ENCODE measurements around the gene SESN1.

The SESN1 gene

GRCh38 chr6:109008537-109009235 lies 86.0 kb downstream of the SESN1 start:
- DNase-seq (ENCODE audit: low spot score) = peak; percentile 49
- H3K27ac ChIP-seq (ENCODE audit: poor library complexity, severe bottlenecking) = peak overlapping the region; percentile 54
- peak; percentile 58 for ATAC-seq (ENCODE audit: low read depth)
- H3K9me3 ChIP-seq (ENCODE audit: severe bottlenecking) = no peaks in the 10 kb centered on the region
- TF ChIP-seq CTCF (IDR thresholded peaks at IDR 0.05; ENCODE audit: poor library complexity, severe bottlenecking) = no peak
- H3K4me1 ChIP-seq (ENCODE audit: insufficient read depth, poor library complexity, severe bottlenecking) = peaks cover 3% of the 10 kb centered on the region
- H3K36me3 ChIP-seq (ENCODE audit: low read depth) = 0 out of 2 replicates have a peak, but pooled peaks cover 3% of the 10 kb centered on the region
- peak overlapping the region; percentile 86 for H3K4me3 ChIP-seq (ENCODE audit: severe bottlenecking)
- H3K27me3 ChIP-seq (ENCODE audit: insufficient read depth, poor library complexity, severe bottlenecking) = no peaks in the 10 kb centered on the region

DNA sequence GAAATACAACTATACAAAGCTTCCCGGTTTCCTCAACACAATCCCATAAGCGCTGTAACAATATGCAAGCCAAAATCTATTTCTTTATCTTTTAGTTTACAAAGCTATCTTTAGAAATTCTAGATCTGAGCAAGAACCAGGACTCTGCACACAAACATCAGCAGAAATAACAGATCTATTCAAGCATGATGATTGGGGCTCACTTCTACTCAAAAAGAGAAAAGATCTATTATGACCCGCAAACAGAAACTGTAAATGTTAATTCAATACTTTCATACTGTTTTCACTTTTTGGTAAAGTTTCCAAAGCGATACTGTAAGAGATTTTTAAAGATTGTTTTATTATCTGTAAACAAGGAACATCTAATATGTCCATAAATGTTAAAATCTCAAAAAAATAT lies 86.6 kb downstream of the SESN1 start:
- H3K27me3 ChIP-seq (ENCODE audit: insufficient read depth, poor library complexity, severe bottlenecking) = no peaks in the 10 kb centered on the region
- peaks cover 3% of the 10 kb centered on the region; the same call in 1 of the 2 replicates for H3K36me3 ChIP-seq (ENCODE audit: low read depth)
- H3K4me3 ChIP-seq (ENCODE audit: severe bottlenecking) = peak overlapping the region; percentile 86
- DNase-seq (ENCODE audit: low spot score) (no peak), ATAC-seq (ENCODE audit: low read depth) (no peak)
- peaks cover 6% of the 10 kb centered on the region for H3K4me1 ChIP-seq (ENCODE audit: insufficient read depth, poor library complexity, severe bottlenecking)
- H3K9me3 ChIP-seq (ENCODE audit: severe bottlenecking) = no peaks in the 10 kb centered on the region
- TF ChIP-seq CTCF (IDR thresholded peaks at IDR 0.05; ENCODE audit: poor library complexity, severe bottlenecking) = no peak
- H3K27ac ChIP-seq (ENCODE audit: poor library complexity, severe bottlenecking) = peak overlapping the region; percentile 54

GRCh38 chr6:109007521-109007920 lies 87.1 kb downstream of the SESN1 start:
- H3K27ac ChIP-seq (ENCODE audit: poor library complexity, severe bottlenecking) = no peak overlapping the region
- H3K4me3 ChIP-seq (ENCODE audit: severe bottlenecking) = no peak overlapping the region
- no peak for ATAC-seq (ENCODE audit: low read depth)
- no peaks in the 10 kb centered on the region for H3K27me3 ChIP-seq (ENCODE audit: insufficient read depth, poor library complexity, severe bottlenecking)
- TF ChIP-seq CTCF (IDR thresholded peaks at IDR 0.05; ENCODE audit: poor library complexity, severe bottlenecking) = no peak
- DNase-seq (ENCODE audit: low spot score) = no peak
- peaks cover 8% of the 10 kb centered on the region for H3K4me1 ChIP-seq (ENCODE audit: insufficient read depth, poor library complexity, severe bottlenecking)
- peaks cover 3% of the 10 kb centered on the region; the same call in 1 of the 2 replicates for H3K36me3 ChIP-seq (ENCODE audit: low read depth)
- no peaks in the 10 kb centered on the region for H3K9me3 ChIP-seq (ENCODE audit: severe bottlenecking)

DNA sequence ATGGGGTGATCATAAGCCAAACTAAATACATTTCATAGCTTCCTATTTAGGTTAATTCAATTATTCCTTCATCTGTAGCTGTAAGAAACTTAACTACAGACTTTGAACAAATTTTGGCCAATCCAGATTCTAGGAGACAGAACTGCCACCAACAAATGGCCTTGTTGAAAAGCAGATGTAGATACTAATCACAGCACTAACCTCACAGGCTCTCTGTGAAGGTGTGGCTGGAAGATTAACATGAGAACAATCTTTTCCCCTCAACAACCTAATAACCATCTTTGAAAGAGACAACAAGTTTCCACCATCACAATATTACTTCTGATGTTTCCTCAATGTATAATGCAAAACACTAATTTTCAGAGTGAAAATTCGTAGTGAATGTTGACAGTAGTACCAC lies 87.8 kb downstream of the SESN1 start:
- DNase-seq (ENCODE audit: low spot score) (no peak), ATAC-seq (ENCODE audit: low read depth) (no peak)
- no peak overlapping the region for H3K4me3 ChIP-seq (ENCODE audit: severe bottlenecking)
- H3K27ac ChIP-seq (ENCODE audit: poor library complexity, severe bottlenecking) = no peak overlapping the region
- peaks cover 10% of the 10 kb centered on the region for H3K36me3 ChIP-seq (ENCODE audit: low read depth)
- no peaks in the 10 kb centered on the region for H3K9me3 ChIP-seq (ENCODE audit: severe bottlenecking)
- TF ChIP-seq CTCF (IDR thresholded peaks at IDR 0.05; ENCODE audit: poor library complexity, severe bottlenecking) = no peak
- H3K27me3 ChIP-seq (ENCODE audit: insufficient read depth, poor library complexity, severe bottlenecking) = no peaks in the 10 kb centered on the region
- peaks cover 14% of the 10 kb centered on the region for H3K4me1 ChIP-seq (ENCODE audit: insufficient read depth, poor library complexity, severe bottlenecking)

GRCh38 chr6:109002882-109003281 lies 91.8 kb downstream of the SESN1 start:
- Histone ChIP-seq H3K4me3 (ENCODE audit: severe bottlenecking) (no peak overlapping the region), H3K9me3 (ENCODE audit: severe bottlenecking) (no peaks in the 10 kb centered on the region)
- ATAC-seq (ENCODE audit: low read depth) = no peak

More at GRCh38 chr6:109002882-109003281, 91.8 kb downstream of the SESN1 start:
- no peak for DNase-seq (ENCODE audit: low spot score)
- no peaks in the 10 kb centered on the region for H3K27me3 ChIP-seq (ENCODE audit: insufficient read depth, poor library complexity, severe bottlenecking)
- H3K36me3 ChIP-seq (ENCODE audit: low read depth) = peaks cover 50% of the 10 kb centered on the region
- no peak for TF ChIP-seq CTCF (IDR thresholded peaks at IDR 0.05; ENCODE audit: poor library complexity, severe bottlenecking)
- H3K27ac ChIP-seq (ENCODE audit: poor library complexity, severe bottlenecking) = no peak overlapping the region
- H3K4me1 ChIP-seq (ENCODE audit: insufficient read depth, poor library complexity, severe bottlenecking) = peaks cover 11% of the 10 kb centered on the region

All from RWPE2 (cell line).